Stimulated activated naive B cell treated with anti-CD40 and anti-IgM and Interleukin-4, amounts not matched to agents 10 μg/mL and 1 μg/mL and 100 μg/mL, for 72 hours (primary cell): ENCODE measurements around the gene GCC1.

Source experiments
- ATAC-seq, 2 donors: fragments of 150-1000 bp; cut with Tn5 transposase; replicated peaks; 2 replicates each; pipeline ENCODE4 v1.10.0; 2021; ENCODE audit warnings: moderate library complexity in 1 of 2
- DNase-seq: peaks from one replicate; pipeline ENCODE4 v3.0.0; 2021
- H3K27ac Mint-ChIP-seq: one replicate; pipeline ENCODE4 v1.8.0; 2022; ENCODE audit warnings: mild to moderate bottlenecking, mixed read lengths
- H3K27me3 Mint-ChIP-seq, 2 donors: one replicate each; pipeline ENCODE4 v1.8.0; 2022; ENCODE audit warnings: mixed read lengths in 2 of 2
- H3K36me3 Mint-ChIP-seq, 2 donors: one replicate each; pipeline ENCODE4 v1.8.0; 2022; ENCODE audit warnings: mixed read lengths in 2 of 2, mild to moderate bottlenecking in 1 of 2
- H3K4me1 Mint-ChIP-seq, 2 donors: one replicate each; pipeline ENCODE4 v1.8.0; 2022; ENCODE audit warnings: mixed read lengths in 2 of 2, mild to moderate bottlenecking in 1 of 2
- H3K4me3 Mint-ChIP-seq, 2 donors: one replicate each; pipeline ENCODE4 v1.8.0; 2022; ENCODE audit warnings: mild to moderate bottlenecking in 2 of 2, mixed read lengths in 2 of 2, moderate library complexity in 1 of 2
- H3K9me3 Mint-ChIP-seq, 2 donors: one replicate each; pipeline ENCODE4 v1.8.0; 2022; ENCODE audit warnings: mixed read lengths in 2 of 2, mild to moderate bottlenecking in 1 of 2

GCC1 gene

DNA sequence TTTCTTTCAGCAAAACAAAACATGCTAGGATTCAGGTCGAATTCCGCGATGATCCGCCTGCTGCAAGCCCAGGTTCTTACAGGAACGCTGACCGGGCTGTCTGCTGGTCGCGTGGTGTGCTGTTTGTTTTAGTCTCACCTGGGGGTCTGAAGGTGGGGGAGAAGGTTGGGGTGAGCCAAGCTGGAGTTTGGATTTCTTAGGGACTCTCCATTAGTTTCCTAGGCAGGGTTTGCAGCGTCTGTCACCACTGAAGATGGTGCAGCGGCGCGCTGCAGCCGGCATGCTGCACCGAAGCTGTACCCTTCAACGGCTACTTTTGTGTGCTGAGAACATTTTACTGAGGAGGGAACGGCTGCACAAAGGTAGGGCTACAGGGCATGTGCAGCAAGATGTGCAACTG is 48.7 kb downstream of the GCC1 start:
- H3K36me3 Mint-ChIP-seq = peaks cover 0 to 1% of the 10 kb centered on the region in 2 donors
- peaks cover 0 to 3% of the 10 kb centered on the region in 2 donors for H3K9me3 Mint-ChIP-seq
- peaks cover 69 to 71% of the 10 kb centered on the region in 2 donors for H3K27me3 Mint-ChIP-seq
- peak overlapping the region in 1 of 2 donors; percentile 20 for H3K4me3 Mint-ChIP-seq
- H3K4me1 Mint-ChIP-seq = peaks cover 5 to 6% of the 10 kb centered on the region in 2 donors
- DNase-seq (no peak), ATAC-seq (no peak)
- no peak overlapping the region for H3K27ac Mint-ChIP-seq

DNA sequence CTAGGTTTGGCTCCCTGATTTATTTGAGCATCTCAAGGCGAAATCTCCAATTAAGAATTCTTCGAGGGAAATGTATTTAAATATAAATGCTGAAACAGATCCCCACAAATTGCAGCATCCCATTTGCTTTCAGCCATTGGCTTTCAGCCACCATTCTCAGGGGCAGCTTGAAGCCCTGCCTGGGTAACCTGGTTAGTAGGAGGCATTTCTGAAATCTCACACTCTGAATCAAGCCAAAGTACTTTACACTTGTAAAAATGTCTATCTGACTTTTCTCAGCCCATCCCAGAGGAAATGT is 49.1 kb downstream of the GCC1 start:
- Mint-ChIP-seq H3K36me3 (peaks cover 0 to 1% of the 10 kb centered on the region in 2 donors), H3K4me3 (no peak overlapping the region), H3K4me1 (peaks cover 5 to 6% of the 10 kb centered on the region in 2 donors), H3K9me3 (peaks cover 0 to 3% of the 10 kb centered on the region in 2 donors), H3K27me3 (peaks cover 67% of the 10 kb centered on the region in 2 donors), H3K27ac (no peak overlapping the region)
- DNase-seq (no peak), ATAC-seq (no peak)

DNA sequence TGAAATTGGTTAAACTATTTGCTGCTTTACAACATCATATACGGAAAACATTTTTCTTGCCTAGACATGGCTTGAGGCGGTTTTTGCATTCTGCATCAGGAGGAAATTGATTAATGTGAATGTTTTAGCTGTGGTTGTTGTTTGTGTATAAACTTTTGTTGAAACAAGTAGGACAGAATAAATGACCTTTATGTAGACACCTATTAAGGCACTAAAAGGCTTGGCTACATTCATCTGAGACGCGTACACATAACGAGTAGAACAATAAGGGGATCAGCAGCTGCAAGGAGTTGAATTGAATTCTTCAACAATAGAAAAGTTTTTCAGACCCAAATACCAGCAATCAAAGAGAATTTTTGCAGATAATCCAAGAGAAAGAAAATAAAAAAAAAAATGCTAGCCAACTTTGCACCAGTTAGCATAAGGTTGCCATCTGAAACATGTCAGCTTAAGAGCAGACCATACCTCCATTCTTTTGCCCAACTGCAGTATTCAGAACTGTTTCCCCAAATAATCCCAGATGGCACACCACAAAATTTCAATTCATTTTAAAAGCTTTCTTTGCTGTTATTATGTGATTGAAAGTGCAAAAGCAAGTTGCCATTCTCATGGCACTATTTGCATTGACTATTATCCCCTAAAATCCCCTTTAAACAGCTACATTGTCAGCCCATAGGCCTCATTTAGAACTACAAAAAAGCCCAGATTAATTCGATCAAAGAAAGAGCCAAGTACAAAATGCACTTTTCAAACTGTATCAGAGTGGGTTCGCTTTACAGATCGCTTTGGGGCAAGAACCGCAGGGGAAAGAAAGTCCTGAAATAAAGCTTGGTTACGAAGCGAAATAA is 49.6 kb downstream of the GCC1 start:
- peaks cover 0 to 3% of the 10 kb centered on the region in 2 donors for H3K9me3 Mint-ChIP-seq
- H3K4me3 Mint-ChIP-seq = no peak overlapping the region
- peaks cover 5 to 6% of the 10 kb centered on the region in 2 donors for H3K4me1 Mint-ChIP-seq
- H3K36me3 Mint-ChIP-seq = peaks cover 0 to 1% of the 10 kb centered on the region in 2 donors
- H3K27ac Mint-ChIP-seq = no peak overlapping the region
- peaks cover 65 to 67% of the 10 kb centered on the region in 2 donors for H3K27me3 Mint-ChIP-seq
- DNase-seq (no peak), ATAC-seq (no peak)

DNA sequence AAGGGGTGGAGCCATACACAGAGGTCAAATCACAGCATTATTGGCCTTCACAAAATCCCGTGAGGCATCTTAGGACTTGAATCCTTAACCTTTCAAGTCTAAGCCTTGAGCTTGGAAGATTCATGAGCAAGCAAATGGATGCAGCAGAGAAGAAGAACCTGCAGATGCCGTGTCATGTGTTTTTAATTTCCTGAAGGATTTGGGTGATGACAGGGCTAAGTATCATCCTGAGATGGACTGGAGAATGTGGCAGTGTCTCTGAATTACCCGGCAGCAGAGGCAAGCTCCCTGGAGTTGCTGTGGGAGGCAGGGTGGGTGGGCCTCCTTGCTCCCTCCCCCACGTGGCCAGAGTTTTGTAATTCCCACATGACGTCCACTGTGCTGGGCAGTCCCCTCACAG is 50.8 kb downstream of the GCC1 start:
- Mint-ChIP-seq H3K36me3 (no peaks in the 10 kb centered on the region), H3K4me1 (peaks cover 5 to 6% of the 10 kb centered on the region in 2 donors), H3K4me3 (no peak overlapping the region), H3K27me3 (peaks cover 56 to 64% of the 10 kb centered on the region in 2 donors), H3K27ac (no peak overlapping the region), H3K9me3 (peaks cover 5 to 7% of the 10 kb centered on the region in 2 donors)
- no peak for ATAC-seq
- DNase-seq = no peak

DNA sequence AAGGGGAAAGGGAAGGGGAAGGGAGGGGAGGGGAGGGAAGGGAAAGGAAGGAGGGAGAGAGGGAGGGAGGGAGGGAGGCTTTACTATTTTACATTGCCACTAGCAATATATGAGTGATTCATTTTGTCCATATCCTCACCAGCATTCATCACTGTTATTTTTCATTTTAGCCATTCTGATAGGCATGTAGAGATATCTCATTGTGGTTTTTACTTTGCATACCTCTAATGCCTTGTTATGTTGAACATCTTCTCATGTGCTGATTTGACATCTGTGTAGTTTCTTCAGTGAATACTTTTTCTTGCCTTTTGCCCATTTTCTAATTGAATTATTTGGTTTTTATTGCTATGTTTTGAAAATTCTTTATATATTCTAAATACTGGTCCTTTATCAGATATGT is 52.7 kb downstream of the GCC1 start:
- Mint-ChIP-seq H3K4me3 (no peak overlapping the region), H3K27ac (no peak overlapping the region), H3K36me3 (no peaks in the 10 kb centered on the region), H3K9me3 (peaks cover 12% of the 10 kb centered on the region in 2 donors), H3K4me1 (peaks cover 5 to 6% of the 10 kb centered on the region in 2 donors), H3K27me3 (peaks cover 48 to 71% of the 10 kb centered on the region in 2 donors)
- no peak for ATAC-seq
- no peak for DNase-seq

DNA sequence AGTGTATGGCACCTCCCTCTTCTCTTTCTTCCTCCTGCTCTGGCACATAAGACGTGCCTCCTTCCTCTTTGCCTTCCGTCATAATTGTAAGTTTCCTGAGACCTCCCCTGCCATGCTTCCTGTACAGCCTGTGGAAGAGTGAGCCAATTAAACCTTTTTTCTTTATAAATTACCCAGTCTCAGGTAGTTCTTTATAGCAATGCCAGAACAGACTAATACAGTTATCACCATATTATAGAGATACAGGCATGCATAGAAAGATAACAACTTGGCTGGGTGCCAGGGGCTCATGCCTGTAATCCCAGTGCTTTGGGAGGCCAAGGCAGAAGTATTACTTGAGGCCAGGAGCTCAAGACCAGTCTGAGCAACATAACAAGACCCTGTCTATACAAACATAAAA is 53.2 kb downstream of the GCC1 start:
- ATAC-seq = no peak
- DNase-seq = no peak
- no peaks in the 10 kb centered on the region for H3K36me3 Mint-ChIP-seq
- no peak overlapping the region for H3K27ac Mint-ChIP-seq
- peaks cover 47 to 67% of the 10 kb centered on the region in 2 donors for H3K27me3 Mint-ChIP-seq
- no peak overlapping the region for H3K4me3 Mint-ChIP-seq
- H3K4me1 Mint-ChIP-seq = peaks cover 5 to 6% of the 10 kb centered on the region in 2 donors
- peaks cover 12% of the 10 kb centered on the region in 2 donors for H3K9me3 Mint-ChIP-seq
